ENCODE measurements around the gene LIMCH1.

- TF ChIP-seq, protein P1, sequence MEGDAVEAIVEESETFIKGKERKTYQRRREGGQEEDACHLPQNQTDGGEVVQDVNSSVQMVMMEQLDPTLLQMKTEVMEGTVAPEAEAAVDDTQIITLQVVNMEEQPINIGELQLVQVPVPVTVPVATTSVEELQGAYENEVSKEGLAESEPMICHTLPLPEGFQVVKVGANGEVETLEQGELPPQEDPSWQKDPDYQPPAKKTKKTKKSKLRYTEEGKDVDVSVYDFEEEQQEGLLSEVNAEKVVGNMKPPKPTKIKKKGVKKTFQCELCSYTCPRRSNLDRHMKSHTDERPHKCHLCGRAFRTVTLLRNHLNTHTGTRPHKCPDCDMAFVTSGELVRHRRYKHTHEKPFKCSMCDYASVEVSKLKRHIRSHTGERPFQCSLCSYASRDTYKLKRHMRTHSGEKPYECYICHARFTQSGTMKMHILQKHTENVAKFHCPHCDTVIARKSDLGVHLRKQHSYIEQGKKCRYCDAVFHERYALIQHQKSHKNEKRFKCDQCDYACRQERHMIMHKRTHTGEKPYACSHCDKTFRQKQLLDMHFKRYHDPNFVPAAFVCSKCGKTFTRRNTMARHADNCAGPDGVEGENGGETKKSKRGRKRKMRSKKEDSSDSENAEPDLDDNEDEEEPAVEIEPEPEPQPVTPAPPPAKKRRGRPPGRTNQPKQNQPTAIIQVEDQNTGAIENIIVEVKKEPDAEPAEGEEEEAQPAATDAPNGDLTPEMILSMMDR (conservative IDR thresholded peaks at IDR 0.05; ENCODE audit: low read length): no peak
- no peak for TF ChIP-seq EZH2phosphoT487 (IDR thresholded peaks at IDR 0.05; ENCODE audit: borderline replicate concordance)
These were observed 11.5 kb downstream of the LIMCH1 start for GRCh38 chr4:41549478-41549877.

Measured in Loucy (cell line).